K562 (cell line): ENCODE results near the gene SLAIN2. TPM values are rescaled to one million over a fixed set of nuclear protein-coding genes. Genes with fewer than 3 reads are reported as not detected.

Source experiments
- ATAC-seq: fragments of 200-7000 bp; cut with Tn5 transposase; 3 replicates; pipeline ENCODE4 v1.9.1; 2020; ENCODE audit warnings: moderate library complexity
- BruUV-seq: library from RNA; stranded (reverse); fragments of 400-500 nt; replicated peaks from 2 replicates; lab custom pipeline; 2021; lab: Mats Ljungman, UMichigan
- CTCF ChIA-PET: fragments of 300-600 bp; formaldehyde crosslinking; extraction: SDS; loops from one replicate; lab custom pipeline; 2021; ENCODE audit warnings: low intra/inter-chr PET ratio; lab: Yijun Ruan, JAX
- POLR2A ChIA-PET: fragments of 300-600, 350-650 bp; sonication (Branson Sonifier 250); formaldehyde crosslinking; extraction: SDS; loops from one replicate; lab custom pipeline; 2021; ENCODE audit warnings: antibody characterized with exemption, inconsistent platforms; lab: Yijun Ruan, JAX
- DNase-seq, 4 experiments: peaks; one replicate each; pipeline versions ENCODE4 v3.0.0 to v3.0.0-alpha.2; 2011 to 2018; ENCODE audit warnings: low spot score in 3 of 4, mixed read lengths in 3 of 4; ENCODE audit errors: extremely low read depth in 1 of 4
- FAIRE-seq: peaks from 2 replicates; lab custom pipeline; 2011; peaks lifted over from hg19 to GRCh38; lab: Jason Lieb, UNC
- H2AFZ ChIP-seq: 2 replicates; pipeline ENCODE4 v1.6.0; 2011; ENCODE audit warnings: low read depth, low read length, control low read depth, inconsistent platforms
- H3K27ac ChIP-seq: fragments of 200-600 bp; 3 replicates; pipeline ENCODE4 v1.8.0; 2011; ENCODE audit warnings: low read depth, mild to moderate bottlenecking, control low read depth, inconsistent platforms, low read length, moderate library complexity, mixed read lengths; ENCODE audit errors: extremely low read depth
- H3K27me3 ChIP-seq, 2 experiments: fragments of 300-600 bp in 1 of 2; 2 replicates in 1 of 2; 3 replicates in 1 of 2; pipeline versions ENCODE4 v1.6.0 to v1.8.0; 2011; ENCODE audit warnings: inconsistent platforms in 2 of 2, low read length in 2 of 2, mild to moderate bottlenecking in 1 of 2, mixed read lengths in 1 of 2, moderate library complexity in 1 of 2; ENCODE audit not compliant: control insufficient read depth in 2 of 2, insufficient read depth in 2 of 2
- H3K36me3 ChIP-seq: fragments of 300-600 bp; 3 replicates; pipeline ENCODE4 v1.8.0; 2011; ENCODE audit warnings: mild to moderate bottlenecking, low read length, inconsistent platforms; ENCODE audit not compliant: control insufficient read depth, insufficient read depth
- H3K4me1 ChIP-seq, 2 experiments: fragments of 200-600 bp in 1 of 2; replicated peaks in 1 of 2; 2 replicates in 1 of 2; 3 replicates in 1 of 2; pipeline versions ENCODE4 v1.5.1 to v1.8.0; 2011; ENCODE audit warnings: inconsistent platforms in 2 of 2, low read length in 2 of 2, mild to moderate bottlenecking in 1 of 2, mixed read lengths in 1 of 2, moderate library complexity in 1 of 2; ENCODE audit not compliant: control insufficient read depth in 2 of 2, insufficient read depth in 2 of 2
- H3K4me2 ChIP-seq: 2 replicates; pipeline ENCODE4 v1.6.1; 2011; ENCODE audit warnings: low read length, control low read depth, inconsistent platforms, mixed read lengths; ENCODE audit not compliant: insufficient read depth
- H3K4me3 ChIP-seq: fragments of 200-600 bp; sonication (generic), shearing (Covaris generic); 2 replicates; pipeline ENCODE4 v1.5.1; 2016; ENCODE audit warnings: control low read depth, inconsistent platforms
- H3K79me2 ChIP-seq: fragments of 200-600 bp; 3 replicates; pipeline ENCODE4 v1.8.0; 2011; ENCODE audit warnings: low read length, inconsistent platforms; ENCODE audit not compliant: control insufficient read depth, insufficient read depth
- H3K9ac ChIP-seq, 2 experiments: 2 replicates each; pipeline versions ENCODE4 v1.6.0 to v1.6.1; 2011; ENCODE audit warnings: low read depth in 2 of 2, low read length in 2 of 2, control low read depth in 1 of 2, inconsistent platforms in 1 of 2, mild to moderate bottlenecking in 1 of 2, mixed read lengths in 1 of 2; ENCODE audit not compliant: insufficient read depth in 1 of 2
- H3K9me1 ChIP-seq: one replicate; pipeline ENCODE4 v1.6.0; 2011; ENCODE audit warnings: inconsistent platforms, mild to moderate bottlenecking, low read length, moderate library complexity; ENCODE audit not compliant: control insufficient read depth, insufficient read depth
- H3K9me3 ChIP-seq: replicated peaks from 2 replicates; pipeline ENCODE4 v1.5.1; 2011; ENCODE audit warnings: low read depth, low read length, inconsistent platforms; ENCODE audit not compliant: control insufficient read depth, insufficient read depth
- H4K20me1 ChIP-seq: replicated peaks from 2 replicates; pipeline ENCODE4 v1.6.1; 2011; ENCODE audit warnings: low read length, inconsistent platforms, mixed read lengths; ENCODE audit not compliant: control insufficient read depth, insufficient read depth
- BMI1 ChIP-seq: fragments of 150-350 bp; IDR thresholded peaks from 2 replicates; pipeline ENCODE4 v1.6.1; 2014; ENCODE audit warnings: low read length
- HDAC3 ChIP-seq: fragments of 450-650 bp; IDR thresholded peaks from 2 replicates; pipeline ENCODE4 v1.6.1; 2018; ENCODE audit warnings: borderline replicate concordance, mild to moderate bottlenecking, moderate library complexity; ENCODE audit not compliant: partially characterized antibody
- KAT8 ChIP-seq: fragments of 450-650 bp; IDR thresholded peaks from 2 replicates; pipeline ENCODE4 v1.6.1; 2016; ENCODE audit warnings: low read depth, mild to moderate bottlenecking
- NR2C1 ChIP-seq, 2 experiments: fragments of 450-650 bp; IDR thresholded peaks; 2 replicates each; pipeline ENCODE4 v1.6.1; 2017; ENCODE audit warnings: mild to moderate bottlenecking in 2 of 2, antibody characterized with exemption in 1 of 2, inconsistent platforms in 1 of 2, missing compliant biosample characterization in 1 of 2, missing genetic modification characterization in 1 of 2
- RBM25 ChIP-seq: fragments of 200-400 bp; formaldehyde crosslinking; IDR thresholded peaks from 2 replicates; pipeline ENCODE4 v1.6.1; 2018; ENCODE audit warnings: low read length, low read depth, moderate library complexity; ENCODE audit not compliant: severe bottlenecking
- RBM34 ChIP-seq: fragments of 200-400 bp; formaldehyde crosslinking; IDR thresholded peaks from 2 replicates; pipeline ENCODE4 v1.6.1; 2018; ENCODE audit warnings: low read length, borderline replicate concordance; ENCODE audit not compliant: insufficient read depth
- ZKSCAN1 ChIP-seq: fragments of 150-350 bp; IDR thresholded peaks from 2 replicates; pipeline ENCODE4 v1.6.1; 2016; ENCODE audit warnings: low read depth, low read length
- ZSCAN32 ChIP-seq: fragments of 450-650 bp; formaldehyde crosslinking; IDR thresholded peaks from 2 replicates; pipeline ENCODE4 v1.4.0; 2020; ENCODE audit warnings: mild to moderate bottlenecking, moderate library complexity
- WGBS: fragments of 100-300 bp; shearing (Covaris generic); methylation state at CpG from one replicate; pipeline ENCODE4 v1.1.6; 2016; ENCODE audit warnings: low coverage, mixed read lengths; ENCODE audit not compliant: insufficient coverage; ENCODE audit errors: missing lambda C conversion rate; 5-methylcytosine and 5-hydroxymethylcytosine counted together
- in situ Hi-C: fragments of 300-500 bp; cut with MboI; formaldehyde crosslinking; loops from 4 replicates; pipeline ENCODE4 v1.15.0; 2018; ENCODE audit warnings: inconsistent platforms, mixed read lengths
- intact Hi-C: fragments of 100-400 bp; cut with micrococcal nuclease; formaldehyde crosslinking; loops from 2 replicates; pipeline ENCODE4 v1.14.2; 2022
- polyA plus RNA-seq, 8 experiments: library from polyadenylated mRNA; depleted of rRNA in 4 of 8; stranded (reverse) in 5 of 8; unstranded in 3 of 8; fragments of >200 nt; fragmentation: Nextera tagmentation in 2 of 8; fragmentation: Illumina TruSeq in 1 of 8; extraction: Ambion mirVana in 2 of 8; extraction: Trizol in 1 of 8; gene quantifications; 2 replicates each; pipeline versions ENCODE4 v1.2.1 to v1.2.3, GENCODE V29; 2011 to 2014; ENCODE audit warnings: inconsistent platforms in 1 of 8, missing spikeins in 1 of 8
- total RNA-seq, 7 experiments: library from RNA; depleted of rRNA in 6 of 7; stranded (reverse); fragments of >200 nt in 6 of 7; fragmentation: Illumina TruSeq in 2 of 7; extraction: Trizol in 2 of 7; gene quantifications; 2 replicates each; pipeline versions ENCODE4 v1.2.1 to v1.2.3, GENCODE V29; 2011 to 2021; ENCODE audit warnings: low replicate concordance in 1 of 7
- TF ChIP-seq, protein P1 (sequence below): sonication (generic); formaldehyde crosslinking; IDR thresholded peaks from 2 replicates; pipeline ENCODE4 v1.8.1; 2023; ENCODE audit warnings: mild to moderate bottlenecking, missing genetic modification reagents
- TF ChIP-seq, protein P2 (sequence below): fragments of 450-650 bp; formaldehyde crosslinking; IDR thresholded peaks from 2 replicates; pipeline ENCODE4 v1.4.0; 2020; ENCODE audit warnings: mild to moderate bottlenecking, moderate library complexity
- TF ChIP-seq, protein P3 (sequence below): fragments of 250-450 bp; sonication (Bioruptor Pico); IDR thresholded peaks from 2 replicates; pipeline ENCODE4 v1.4.0; 2020
- TF ChIP-seq, protein P4 (sequence below): fragments of 450-650 bp; IDR thresholded peaks from 2 replicates; pipeline ENCODE4 v1.7.0; 2016; ENCODE audit warnings: borderline replicate concordance

The SLAIN2 gene
- total and polyA plus RNA-seq, 9 of the 15 experiments (the other 6 are each of a cell fraction or from before 2014, with no cell fraction given) = 3.5 to 116 (median 35.0) TPM

DNA sequence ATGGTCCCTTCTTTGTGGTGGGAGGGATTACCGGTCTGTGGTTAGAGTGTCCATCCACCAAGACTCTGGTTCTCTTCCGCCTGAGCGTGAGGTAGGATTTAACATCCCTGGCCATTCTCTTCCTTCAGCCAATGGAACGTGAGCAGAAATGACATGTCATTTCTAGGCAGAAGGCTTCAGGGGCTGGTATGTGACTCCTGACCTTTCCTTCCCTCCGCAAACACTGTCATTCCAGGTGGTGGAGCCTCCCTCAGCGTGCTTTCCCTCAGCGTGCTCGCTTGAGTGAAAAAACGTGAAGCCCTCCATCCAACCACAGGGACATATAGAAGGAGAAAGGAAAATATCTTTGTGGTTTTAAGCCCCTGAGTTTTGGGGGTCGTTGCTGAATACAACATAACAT lies 107.8 kb downstream of the SLAIN2 start (continued):
- no peak for TF ChIP-seq RBM34
- TF ChIP-seq, protein P1, sequence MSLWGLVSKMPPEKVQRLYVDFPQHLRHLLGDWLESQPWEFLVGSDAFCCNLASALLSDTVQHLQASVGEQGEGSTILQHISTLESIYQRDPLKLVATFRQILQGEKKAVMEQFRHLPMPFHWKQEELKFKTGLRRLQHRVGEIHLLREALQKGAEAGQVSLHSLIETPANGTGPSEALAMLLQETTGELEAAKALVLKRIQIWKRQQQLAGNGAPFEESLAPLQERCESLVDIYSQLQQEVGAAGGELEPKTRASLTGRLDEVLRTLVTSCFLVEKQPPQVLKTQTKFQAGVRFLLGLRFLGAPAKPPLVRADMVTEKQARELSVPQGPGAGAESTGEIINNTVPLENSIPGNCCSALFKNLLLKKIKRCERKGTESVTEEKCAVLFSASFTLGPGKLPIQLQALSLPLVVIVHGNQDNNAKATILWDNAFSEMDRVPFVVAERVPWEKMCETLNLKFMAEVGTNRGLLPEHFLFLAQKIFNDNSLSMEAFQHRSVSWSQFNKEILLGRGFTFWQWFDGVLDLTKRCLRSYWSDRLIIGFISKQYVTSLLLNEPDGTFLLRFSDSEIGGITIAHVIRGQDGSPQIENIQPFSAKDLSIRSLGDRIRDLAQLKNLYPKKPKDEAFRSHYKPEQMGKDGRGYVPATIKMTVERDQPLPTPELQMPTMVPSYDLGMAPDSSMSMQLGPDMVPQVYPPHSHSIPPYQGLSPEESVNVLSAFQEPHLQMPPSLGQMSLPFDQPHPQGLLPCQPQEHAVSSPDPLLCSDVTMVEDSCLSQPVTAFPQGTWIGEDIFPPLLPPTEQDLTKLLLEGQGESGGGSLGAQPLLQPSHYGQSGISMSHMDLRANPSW (CRISPR knock-in tag) = no peak
- TF ChIP-seq NR2C1 (IDR thresholded peaks at IDR 0.05) = no peak
- TF ChIP-seq NR2C1 (tag; IDR thresholded peaks at IDR 0.05) = no peak
- TF ChIP-seq BMI1 = no peak
- no peak for TF ChIP-seq HDAC3

DNA sequence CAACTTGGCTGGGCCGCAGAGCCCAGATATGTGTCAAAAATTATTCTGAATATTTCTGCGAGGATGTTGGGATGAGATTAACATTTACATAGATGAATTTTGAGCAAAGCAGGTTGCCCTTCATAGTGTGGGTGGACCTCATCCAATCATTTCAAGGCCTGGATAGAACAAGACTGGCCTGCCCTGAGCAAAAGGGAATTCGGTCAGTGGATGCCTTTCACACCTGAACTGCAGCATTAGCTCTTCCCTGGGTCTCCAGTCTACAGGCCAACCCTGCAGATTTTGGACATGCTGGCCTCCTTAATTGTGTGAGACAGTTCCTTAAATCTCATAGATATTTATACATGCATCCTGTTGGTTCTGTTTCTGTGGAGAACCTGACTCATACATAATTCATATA lies 109.4 kb downstream of the SLAIN2 start:
- Histone ChIP-seq H2AFZ (no peak overlapping the region), H3K9ac (no peak overlapping the region), H3K9me1 (no peaks in the 10 kb centered on the region), H3K79me2 (no peaks in the 10 kb centered on the region), H3K27me3 (no peaks in the 10 kb centered on the region), H3K4me1 (peaks cover 0 to 2% of the 10 kb centered on the region in 2 experiments; a peak in 3 of 5 replicates), H3K36me3 (no peaks in the 10 kb centered on the region), H3K4me3 (no peak overlapping the region), H3K27ac (no peak overlapping the region), H4K20me1 (no peaks in the 10 kb centered on the region), H3K4me2 (no peak overlapping the region), H3K9me3 (no peaks in the 10 kb centered on the region)
- ChIA-PET POLR2A (no interaction called here), CTCF (no interaction called here)
- 68% methylated on average over 3 of the region's 3 CpGs for WGBS
- FAIRE-seq (no peak), DNase-seq (no peak), ATAC-seq (no peak)
- intact Hi-C loops (no loop called here), in situ Hi-C loops (no loop called here)
- BruUV-seq = no TSS peak
- TF ChIP-seq, protein P2, sequence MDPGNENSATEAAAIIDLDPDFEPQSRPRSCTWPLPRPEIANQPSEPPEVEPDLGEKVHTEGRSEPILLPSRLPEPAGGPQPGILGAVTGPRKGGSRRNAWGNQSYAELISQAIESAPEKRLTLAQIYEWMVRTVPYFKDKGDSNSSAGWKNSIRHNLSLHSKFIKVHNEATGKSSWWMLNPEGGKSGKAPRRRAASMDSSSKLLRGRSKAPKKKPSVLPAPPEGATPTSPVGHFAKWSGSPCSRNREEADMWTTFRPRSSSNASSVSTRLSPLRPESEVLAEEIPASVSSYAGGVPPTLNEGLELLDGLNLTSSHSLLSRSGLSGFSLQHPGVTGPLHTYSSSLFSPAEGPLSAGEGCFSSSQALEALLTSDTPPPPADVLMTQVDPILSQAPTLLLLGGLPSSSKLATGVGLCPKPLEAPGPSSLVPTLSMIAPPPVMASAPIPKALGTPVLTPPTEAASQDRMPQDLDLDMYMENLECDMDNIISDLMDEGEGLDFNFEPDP = no peak
- TF ChIP-seq RBM25 (no peak), KAT8 (no peak), ZKSCAN1 (no peak), ZSCAN32 (CRISPR knock-in tag) (no peak)
- TF ChIP-seq, protein P3, sequence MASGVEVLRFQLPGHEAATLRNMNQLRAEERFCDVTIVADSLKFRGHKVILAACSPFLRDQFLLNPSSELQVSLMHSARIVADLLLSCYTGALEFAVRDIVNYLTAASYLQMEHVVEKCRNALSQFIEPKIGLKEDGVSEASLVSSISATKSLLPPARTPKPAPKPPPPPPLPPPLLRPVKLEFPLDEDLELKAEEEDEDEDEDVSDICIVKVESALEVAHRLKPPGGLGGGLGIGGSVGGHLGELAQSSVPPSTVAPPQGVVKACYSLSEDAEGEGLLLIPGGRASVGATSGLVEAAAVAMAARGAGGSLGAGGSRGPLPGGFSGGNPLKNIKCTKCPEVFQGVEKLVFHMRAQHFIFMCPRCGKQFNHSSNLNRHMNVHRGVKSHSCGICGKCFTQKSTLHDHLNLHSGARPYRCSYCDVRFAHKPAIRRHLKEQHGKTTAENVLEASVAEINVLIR (CRISPR knock-in tag) = no peak
- TF ChIP-seq, protein P4, sequence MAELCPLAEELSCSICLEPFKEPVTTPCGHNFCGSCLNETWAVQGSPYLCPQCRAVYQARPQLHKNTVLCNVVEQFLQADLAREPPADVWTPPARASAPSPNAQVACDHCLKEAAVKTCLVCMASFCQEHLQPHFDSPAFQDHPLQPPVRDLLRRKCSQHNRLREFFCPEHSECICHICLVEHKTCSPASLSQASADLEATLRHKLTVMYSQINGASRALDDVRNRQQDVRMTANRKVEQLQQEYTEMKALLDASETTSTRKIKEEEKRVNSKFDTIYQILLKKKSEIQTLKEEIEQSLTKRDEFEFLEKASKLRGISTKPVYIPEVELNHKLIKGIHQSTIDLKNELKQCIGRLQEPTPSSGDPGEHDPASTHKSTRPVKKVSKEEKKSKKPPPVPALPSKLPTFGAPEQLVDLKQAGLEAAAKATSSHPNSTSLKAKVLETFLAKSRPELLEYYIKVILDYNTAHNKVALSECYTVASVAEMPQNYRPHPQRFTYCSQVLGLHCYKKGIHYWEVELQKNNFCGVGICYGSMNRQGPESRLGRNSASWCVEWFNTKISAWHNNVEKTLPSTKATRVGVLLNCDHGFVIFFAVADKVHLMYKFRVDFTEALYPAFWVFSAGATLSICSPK = no peak
